Motor neuron (in vitro differentiated cells): Measurements from ENCODE around the gene COL25A1. TPM values are rescaled to one million over a fixed set of nuclear protein-coding genes. Genes with fewer than 3 reads are reported as not detected.

Source experiments
- total RNA-seq, 8 experiments: library from RNA; unstranded; fragments of 300-600 nt; gene quantifications; 2 replicates each; pipeline versions ENCODE4 v1.2.3 to v1.2.4, GENCODE V29; 2022

Gene COL25A1
- total RNA-seq, 8 experiments from 2014 or later: 1.3 to 15.1 (median 2.7) TPM

Other genes starting within 250 kb of the COL25A1 start
- 10 to 100 TPM; 15.9 to 28.5 (median 22.4) TPM for gene SEC24B, start 131.2 kb upstream of the COL25A1 start, total RNA-seq